HEK293 (cell line): ENCODE data around the gene C3orf33.
A peak's percentile ranks its signal among the peaks of the same experiment; 100 is the strongest.

ENCODE experiments used
- CTCF ChIA-PET: fragments of 350-600 bp; formaldehyde crosslinking; extraction: SDS; loops from one replicate; lab custom pipeline; 2021; ENCODE audit warnings: antibody characterized with exemption; lab: Yijun Ruan, JAX
- POLR2A ChIA-PET: fragments of 300-600 bp; formaldehyde crosslinking; extraction: SDS; loops from one replicate; lab custom pipeline; 2020; ENCODE audit warnings: antibody characterized with exemption, inconsistent platforms; lab: Yijun Ruan, JAX
- H3K27ac ChIP-seq: fragments of 200-500 bp; sonication (Bioruptor generic); 2 replicates; pipeline ENCODE4 v1.5.1; 2014; ENCODE audit warnings: low read depth, low read length, control low read depth, inconsistent platforms; ENCODE audit errors: extremely low read depth
- H3K36me3 ChIP-seq, 2 experiments: fragments of 200-500 bp in 1 of 2; sonication (Bioruptor generic) in 1 of 2; 1 replicate in 1 of 2; 2 replicates in 1 of 2; pipeline ENCODE4 v1.5.1; 2014 to 2017; ENCODE audit warnings: inconsistent platforms in 2 of 2, low read length in 2 of 2; ENCODE audit not compliant: control insufficient read depth in 2 of 2, insufficient read depth in 1 of 2
- H3K4me1 ChIP-seq: fragments of 200-500 bp; sonication (Bioruptor generic); 2 replicates; pipeline ENCODE4 v1.5.1; 2014; ENCODE audit warnings: mild to moderate bottlenecking, low read length, inconsistent platforms; ENCODE audit not compliant: control insufficient read depth, insufficient read depth
- H3K4me3 ChIP-seq: 2 replicates; pipeline ENCODE4 v1.5.1; 2011; ENCODE audit warnings: low read depth, mild to moderate bottlenecking, control low read depth, low read length, moderate library complexity
- H3K9me3 ChIP-seq: fragments of 200-500 bp; sonication (Bioruptor generic); 2 replicates; pipeline ENCODE4 v1.5.1; 2014; ENCODE audit warnings: low read depth, low read length, inconsistent platforms; ENCODE audit not compliant: control insufficient read depth, insufficient read depth
- REPIN1 ChIP-seq: fragments of 450-650 bp; formaldehyde crosslinking; IDR thresholded peaks from 2 replicates; pipeline ENCODE4 v1.5.1; 2017; ENCODE audit warnings: missing biosample characterization, missing genetic modification characterization, low read depth
- SETDB1 ChIP-seq: IDR thresholded peaks from one replicate; pipeline ENCODE4 v1.6.1; 2017; ENCODE audit warnings: mild to moderate bottlenecking, low read length, moderate library complexity, mixed read lengths; ENCODE audit not compliant: insufficient read length
- ZBTB17 ChIP-seq: fragments of 450-650 bp; formaldehyde crosslinking; IDR thresholded peaks from 2 replicates; pipeline ENCODE4 v1.5.1; 2016; ENCODE audit warnings: missing biosample characterization, missing genetic modification characterization
- ZNF133 ChIP-seq: fragments of 450-650 bp; formaldehyde crosslinking; IDR thresholded peaks from 2 replicates; pipeline ENCODE4 v1.5.1; 2016; ENCODE audit warnings: missing biosample characterization, missing genetic modification characterization
- ZNF214 ChIP-seq: fragments of 450-650 bp; formaldehyde crosslinking; IDR thresholded peaks from 2 replicates; pipeline ENCODE4 v1.5.1; 2017; ENCODE audit warnings: missing biosample characterization, mild to moderate bottlenecking, missing genetic modification characterization, borderline replicate concordance
- ZNF23 ChIP-seq: fragments of 450-650 bp; formaldehyde crosslinking; IDR thresholded peaks from 2 replicates; pipeline ENCODE4 v1.5.1; 2016; ENCODE audit warnings: missing biosample characterization, missing genetic modification characterization, borderline replicate concordance
- ZNF335 ChIP-seq: fragments of 450-650 bp; formaldehyde crosslinking; conservative IDR thresholded peaks from 2 replicates; pipeline ENCODE4 v1.5.1; 2016; ENCODE audit warnings: missing biosample characterization, missing genetic modification characterization
- ZNF341 ChIP-seq: fragments of 450-650 bp; formaldehyde crosslinking; IDR thresholded peaks from 2 replicates; pipeline ENCODE4; 2016; ENCODE audit warnings: low read depth, missing biosample characterization, missing genetic modification characterization
- ZNF488 ChIP-seq: fragments of 450-650 bp; formaldehyde crosslinking; IDR thresholded peaks from 2 replicates; pipeline ENCODE4 v1.5.1; 2016; ENCODE audit warnings: missing biosample characterization, missing genetic modification characterization
- ZNF518A ChIP-seq: fragments of 450-650 bp; formaldehyde crosslinking; conservative IDR thresholded peaks from 2 replicates; pipeline ENCODE4 v1.5.1; 2016; ENCODE audit warnings: low read depth, missing biosample characterization, missing genetic modification characterization
- ZNF555 ChIP-seq: fragments of 450-650 bp; formaldehyde crosslinking; conservative IDR thresholded peaks from 2 replicates; pipeline ENCODE4 v1.5.1; 2017; ENCODE audit warnings: missing biosample characterization, mild to moderate bottlenecking, missing genetic modification characterization, inconsistent platforms
- ZNF560 ChIP-seq: fragments of 450-650 bp; formaldehyde crosslinking; IDR thresholded peaks from 2 replicates; pipeline ENCODE4 v1.5.1; 2017; ENCODE audit warnings: missing biosample characterization, missing genetic modification characterization, borderline replicate concordance
- ZNF660 ChIP-seq: fragments of 450-650 bp; IDR thresholded peaks from 2 replicates; pipeline ENCODE4 v1.5.1; 2018; ENCODE audit warnings: missing biosample characterization, mild to moderate bottlenecking, missing genetic modification characterization
- ZSCAN30 ChIP-seq: fragments of 450-650 bp; IDR thresholded peaks from 2 replicates; pipeline ENCODE4 v1.5.1; 2018; ENCODE audit warnings: missing biosample characterization, mild to moderate bottlenecking, missing genetic modification characterization, moderate library complexity
- TF ChIP-seq, protein P1 (sequence below): fragments of 450-650 bp; formaldehyde crosslinking; IDR thresholded peaks from 2 replicates; pipeline ENCODE4 v1.5.1; 2016; ENCODE audit warnings: missing biosample characterization, missing genetic modification characterization
- TF ChIP-seq, protein P2 (sequence below): fragments of 450-650 bp; formaldehyde crosslinking; IDR thresholded peaks from 2 replicates; pipeline ENCODE4 v1.5.1; 2017; ENCODE audit warnings: missing biosample characterization, missing genetic modification characterization

The C3orf33 gene

DNA sequence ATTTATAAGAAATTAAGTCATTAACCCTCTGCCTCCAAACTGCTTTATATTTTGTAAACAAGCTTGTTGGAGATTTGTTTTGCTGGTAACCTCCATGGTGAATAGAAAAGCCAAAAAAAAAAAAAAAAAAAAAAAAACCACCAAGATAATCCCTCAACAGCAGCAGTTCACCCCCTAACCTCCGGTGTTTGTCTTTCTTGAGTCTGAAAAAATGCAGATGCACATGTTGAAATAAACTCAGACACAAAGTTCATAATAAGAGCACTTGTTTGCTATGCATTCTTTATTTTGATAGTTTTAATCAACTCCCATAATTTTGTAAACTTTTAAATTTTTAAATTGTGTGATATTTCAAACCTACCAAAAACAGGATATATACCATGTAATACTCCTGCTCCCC lies 59.4 kb downstream of the C3orf33 start (continued):
- TF ChIP-seq ZNF518A (tag by site-specific recombination) (no peak), ZNF560 (tag by site-specific recombination) (no peak), ZNF488 (tag by site-specific recombination) (no peak), ZSCAN30 (tag by site-specific recombination) (no peak), SETDB1 (no peak), ZNF555 (no peak)
- TF ChIP-seq, protein P1, sequence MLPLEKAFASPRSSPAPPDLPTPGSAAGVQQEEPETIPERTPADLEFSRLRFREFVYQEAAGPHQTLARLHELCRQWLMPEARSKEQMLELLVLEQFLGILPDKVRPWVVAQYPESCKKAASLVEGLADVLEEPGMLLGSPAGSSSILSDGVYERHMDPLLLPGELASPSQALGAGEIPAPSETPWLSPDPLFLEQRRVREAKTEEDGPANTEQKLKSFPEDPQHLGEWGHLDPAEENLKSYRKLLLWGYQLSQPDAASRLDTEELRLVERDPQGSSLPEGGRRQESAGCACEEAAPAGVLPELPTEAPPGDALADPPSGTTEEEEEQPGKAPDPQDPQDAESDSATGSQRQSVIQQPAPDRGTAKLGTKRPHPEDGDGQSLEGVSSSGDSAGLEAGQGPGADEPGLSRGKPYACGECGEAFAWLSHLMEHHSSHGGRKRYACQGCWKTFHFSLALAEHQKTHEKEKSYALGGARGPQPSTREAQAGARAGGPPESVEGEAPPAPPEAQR (tag by site-specific recombination): no peak

DNA sequence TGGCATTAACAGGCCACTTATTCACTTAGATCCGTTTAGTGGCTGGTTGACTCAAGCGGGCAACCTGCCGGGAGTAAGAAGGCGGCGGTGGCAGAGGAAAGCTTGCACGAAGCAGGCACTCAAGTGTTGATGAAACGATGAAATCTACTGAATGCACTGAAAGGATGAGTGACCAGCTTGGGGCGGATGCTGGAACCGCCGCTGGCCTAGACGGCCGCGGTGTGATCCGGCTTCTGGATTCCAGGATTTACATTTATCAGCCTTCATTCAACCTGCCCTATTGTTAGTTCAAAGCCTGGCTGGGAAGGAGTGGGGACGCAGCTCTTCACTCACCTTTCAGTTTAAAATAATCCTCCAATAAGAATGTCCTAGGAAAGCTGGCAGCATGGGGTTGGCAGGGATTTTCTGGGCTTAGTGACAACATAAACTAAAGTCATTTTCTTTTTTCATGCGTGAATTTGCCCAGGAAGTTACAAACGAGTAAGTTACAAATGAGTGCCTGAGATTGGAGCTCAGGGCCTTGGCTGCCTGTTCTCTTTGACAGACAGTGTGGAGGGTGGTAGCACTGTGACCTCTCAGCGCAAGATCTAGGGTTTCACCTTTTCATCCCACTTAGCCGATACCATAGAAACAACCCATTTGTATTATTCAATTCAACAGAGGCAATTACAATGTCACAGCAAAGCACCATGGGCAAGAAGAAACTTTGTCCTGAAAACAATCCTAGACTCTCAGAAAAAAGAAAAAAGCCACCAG lies 60.1 kb downstream of the C3orf33 start:
- TF ChIP-seq ZNF660 (0 out of 2 replicates have a peak, but pooled peaks have one; percentile 15), REPIN1 (no peak), ZNF214 (tag by site-specific recombination) (no peak), ZBTB17 (tag by site-specific recombination) (peak; percentile 76), ZNF133 (tag by site-specific recombination) (no peak), ZNF341 (tag by site-specific recombination) (peak; percentile 96), ZNF23 (tag by site-specific recombination) (no peak), ZNF335 (tag by site-specific recombination) (peak; percentile 33; the same call in 1 of the 2 replicates)
- TF ChIP-seq, protein P2, sequence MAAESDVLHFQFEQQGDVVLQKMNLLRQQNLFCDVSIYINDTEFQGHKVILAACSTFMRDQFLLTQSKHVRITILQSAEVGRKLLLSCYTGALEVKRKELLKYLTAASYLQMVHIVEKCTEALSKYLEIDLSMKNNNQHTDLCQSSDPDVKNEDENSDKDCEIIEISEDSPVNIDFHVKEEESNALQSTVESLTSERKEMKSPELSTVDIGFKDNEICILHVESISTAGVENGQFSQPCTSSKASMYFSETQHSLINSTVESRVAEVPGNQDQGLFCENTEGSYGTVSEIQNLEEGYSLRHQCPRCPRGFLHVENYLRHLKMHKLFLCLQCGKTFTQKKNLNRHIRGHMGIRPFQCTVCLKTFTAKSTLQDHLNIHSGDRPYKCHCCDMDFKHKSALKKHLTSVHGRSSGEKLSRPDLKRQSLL (tag by site-specific recombination): peak; percentile 23; the same call in 1 of the 2 replicates
- TF ChIP-seq, all 188 proteins: peak for 5
- Histone ChIP-seq H3K4me1 (peaks cover 16% of the 10 kb centered on the region), H3K4me3 (peak overlapping the region; percentile 5; the same call in 1 of the 2 replicates), H3K27ac (peak overlapping the region; percentile 27; the same call in 1 of the 2 replicates), H3K36me3 (no peaks in the 10 kb centered on the region), H3K9me3 (no peaks in the 10 kb centered on the region)
- CTCF ChIA-PET: no interaction called here
- POLR2A ChIA-PET: interaction anchor here (1.4 kb wide), 1 partner anchor 60 kb away, joined by 7 read pairs; the partner anchor contains the start of gene C3orf33
